Measurements from ENCODE around the gene HOXB2.

Gene HOXB2

GRCh38 chr17:48545022-48545375 is at the start of gene HOXB2:
TSS of gene HOXB2 (minus strand) at chr17:48545109. CDS start at chr17:48544911, 198 bp downstream.
- DNase-seq = no peak

DNA sequence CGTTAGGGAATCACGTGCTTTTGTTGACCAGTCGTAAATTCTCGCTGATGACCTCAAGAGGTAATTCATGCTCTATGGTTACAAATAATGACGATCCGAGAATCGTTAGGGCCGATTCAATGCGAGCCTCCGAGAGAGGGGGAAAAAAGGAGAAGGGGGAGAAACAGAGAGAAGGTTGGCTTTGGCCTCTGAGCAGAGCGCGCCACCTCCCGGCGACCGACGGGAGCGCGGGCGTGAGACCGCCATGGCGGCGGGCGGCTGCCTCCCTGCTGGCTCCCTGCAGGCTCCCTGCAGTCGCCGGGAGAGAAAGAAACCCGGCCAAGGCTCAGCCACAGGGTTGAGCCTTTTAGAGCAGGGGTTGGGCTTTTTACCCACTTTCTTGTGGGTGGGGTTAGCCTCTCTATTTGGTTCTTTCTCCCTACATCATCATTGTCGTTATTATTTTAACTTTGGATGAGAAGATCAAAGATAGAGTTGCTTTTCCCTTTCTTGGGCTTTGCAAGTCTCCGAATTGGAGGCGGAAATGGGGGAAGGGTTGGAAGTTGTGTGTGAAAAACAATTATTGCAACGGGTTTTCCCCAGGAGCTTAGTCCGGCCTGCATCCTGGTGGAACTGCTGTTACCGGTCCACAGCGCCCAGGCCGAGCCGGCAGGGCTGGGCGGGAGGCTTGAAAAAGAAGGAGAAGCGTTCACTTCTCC is 49.1 kb upstream of the HOXB2 start:
- peak; percentile 74 for DNase-seq

DNA sequence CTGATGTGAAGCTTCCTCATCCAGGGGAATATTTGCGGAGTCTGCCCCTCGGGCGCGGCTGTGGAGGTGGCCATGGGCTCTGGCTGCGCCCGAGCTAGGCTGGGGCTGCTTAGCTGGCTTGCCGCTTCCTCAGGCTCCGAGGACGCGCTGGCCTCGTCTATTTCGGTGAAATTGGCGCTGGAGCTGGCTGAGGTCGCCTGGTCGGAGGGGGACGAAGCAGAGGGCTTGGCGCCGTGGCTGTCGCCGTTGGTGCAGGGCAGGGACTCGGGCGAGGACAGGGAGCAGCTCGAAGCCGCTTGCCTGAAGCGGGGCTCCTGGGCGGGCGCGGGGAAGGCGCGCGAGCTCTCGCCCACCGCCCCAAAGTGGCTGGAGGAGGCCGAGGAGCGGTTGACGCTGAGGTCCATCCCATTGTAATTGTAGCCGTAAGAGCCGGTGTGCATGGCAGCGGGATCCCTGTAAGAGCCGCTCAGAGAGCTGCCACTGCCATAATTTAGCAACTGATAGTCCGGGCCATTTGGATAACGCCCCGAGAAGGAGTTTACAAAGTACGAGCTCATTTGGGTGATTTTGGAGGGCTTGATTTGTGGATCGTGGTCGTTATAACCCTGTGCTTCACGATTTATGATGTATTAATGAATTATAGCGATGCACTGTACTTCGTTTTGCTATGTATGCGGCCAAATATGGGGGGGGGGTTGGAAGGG is 48.4 kb upstream of the HOXB2 start, which contains the start of gene HOXB5:
Gene HOXB5 (minus strand): TSS at position 654 of the 704 bp plus-strand sequence. CDS start 97 bp downstream, at position 557.
- DNase-seq = no peak

DNA sequence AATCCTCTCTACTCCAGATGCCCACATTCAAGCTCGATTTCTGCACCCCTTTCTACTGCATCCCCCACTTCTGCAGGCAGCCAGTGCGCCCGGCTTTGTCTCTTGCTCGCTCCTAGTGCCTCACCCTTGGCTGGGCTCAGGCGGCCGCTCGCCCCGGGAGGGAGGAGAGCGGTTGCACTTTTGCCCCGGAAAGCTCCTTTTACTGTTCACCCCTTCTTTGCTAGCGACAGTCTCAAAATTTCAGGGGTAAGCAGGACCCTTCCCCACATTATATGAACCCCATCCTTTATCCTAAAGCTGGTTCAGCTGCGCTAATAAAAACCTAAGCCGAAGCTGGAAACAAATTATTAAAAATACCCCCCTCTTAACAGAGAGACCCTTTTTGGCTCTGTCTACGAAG is 47.7 kb upstream of the HOXB2 start:
- no peak for DNase-seq

GRCh38 chr17:48592057-48592514 is 47.2 kb upstream of the HOXB2 start:
- DNase-seq = no peak

DNA sequence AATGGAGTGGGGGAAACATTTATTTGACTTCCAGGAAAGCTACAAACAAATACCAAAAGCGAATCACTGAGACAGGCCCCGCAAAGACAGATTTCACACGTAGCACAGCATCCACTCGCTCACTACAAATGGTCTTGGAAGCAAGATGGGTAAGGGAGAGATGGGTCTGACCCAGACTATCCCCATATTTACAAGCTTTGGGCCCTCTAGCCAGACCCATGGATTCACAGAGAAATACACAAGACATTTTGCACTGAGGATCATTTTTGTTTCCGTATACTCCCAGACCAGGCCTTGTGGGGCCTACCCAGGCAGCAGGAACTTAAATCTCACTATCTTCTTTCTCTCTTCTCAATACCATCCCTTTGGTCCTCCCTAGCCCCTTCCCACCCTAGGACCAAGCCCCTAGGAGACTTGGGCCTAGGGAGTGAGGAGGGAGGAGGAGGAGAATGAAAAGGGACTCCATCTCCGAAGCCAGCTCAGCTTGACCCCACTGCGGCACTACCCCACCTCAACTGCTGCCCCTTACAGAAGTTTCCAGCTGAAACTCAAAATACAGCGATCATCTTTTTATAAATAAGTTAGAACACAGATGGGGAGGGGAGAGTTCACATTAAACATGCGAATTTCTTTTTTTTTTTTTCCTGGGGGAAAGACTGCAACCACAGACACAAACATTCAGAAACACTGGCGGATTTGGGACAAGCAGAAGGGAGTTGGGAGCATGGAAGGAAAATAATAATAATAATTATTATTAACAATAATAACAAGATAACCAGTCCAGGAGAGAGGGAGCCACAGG is 46.5 kb upstream of the HOXB2 start:
- no peak for DNase-seq

DNA sequence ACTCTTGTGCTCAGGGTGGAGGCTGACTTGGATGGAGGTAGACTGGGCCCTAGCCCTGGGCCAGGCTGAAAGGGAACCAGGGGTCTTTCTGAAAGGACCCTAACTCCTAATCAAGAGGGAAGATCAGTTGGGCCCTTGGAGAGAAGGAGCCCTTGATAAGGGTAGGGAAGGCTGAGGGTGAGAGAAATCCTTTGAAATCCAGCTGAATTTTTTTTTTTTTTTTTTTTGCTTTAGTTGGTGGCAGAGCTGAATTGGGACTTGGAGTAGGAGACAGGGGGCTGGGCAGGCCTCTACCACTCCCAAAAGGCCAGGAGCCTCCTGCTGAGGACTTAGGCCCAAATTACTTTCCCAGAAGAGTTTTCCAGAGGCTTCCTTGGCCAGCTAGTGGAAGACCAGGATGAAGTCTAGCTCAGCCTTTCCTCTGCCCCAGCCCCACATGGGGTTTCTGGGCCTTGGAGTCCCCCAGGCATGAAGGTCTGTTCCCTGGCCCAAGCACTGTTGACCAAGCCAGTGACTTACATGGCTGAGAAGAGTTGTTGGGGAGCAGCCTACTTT is 45.8 kb upstream of the HOXB2 start:
- DNase-seq = no peak

DNA sequence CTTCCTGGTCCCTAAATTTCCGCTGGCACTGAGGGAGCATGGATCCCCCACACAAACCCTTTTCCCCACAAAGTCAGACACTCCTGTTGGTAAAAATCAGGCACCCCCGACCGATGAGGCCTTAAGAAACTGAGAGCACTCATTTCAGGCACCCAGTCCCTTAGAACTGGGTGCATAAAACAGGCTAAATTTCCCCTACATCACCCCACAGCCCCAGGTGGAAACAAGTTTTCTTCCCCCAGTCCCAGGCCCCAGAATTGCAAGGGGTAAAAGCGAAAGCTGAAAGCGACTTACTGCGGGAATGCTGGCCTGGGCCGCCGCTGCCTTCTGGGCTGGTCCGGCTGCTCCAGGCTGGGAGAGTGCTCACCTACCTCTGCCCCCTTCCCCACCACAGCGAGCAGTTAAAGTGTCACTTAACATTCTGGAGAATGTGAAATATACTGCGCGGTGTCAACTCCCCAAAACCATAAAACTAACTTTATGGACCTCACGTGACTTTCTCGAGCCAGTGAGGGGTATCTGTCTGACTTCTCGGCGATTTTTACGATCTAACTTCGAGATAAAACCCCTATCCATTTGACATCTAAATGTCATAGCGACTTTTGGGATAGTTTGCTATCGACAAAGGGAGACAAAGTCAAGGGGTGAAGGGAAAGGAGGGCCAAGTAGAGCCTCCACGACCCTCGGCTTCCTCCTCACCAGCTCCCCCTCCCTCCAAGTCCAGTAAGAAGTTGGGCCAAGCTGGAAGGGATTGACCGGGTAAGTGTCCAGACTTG is 45.1 kb upstream of the HOXB2 start, which contains the start of gene HOXB3:
Gene HOXB3 (minus strand): TSS at position 411 of the 776 bp plus-strand sequence. CDS start 37,767 bp downstream, outside the sequence.
- DNase-seq = no peak

DNA sequence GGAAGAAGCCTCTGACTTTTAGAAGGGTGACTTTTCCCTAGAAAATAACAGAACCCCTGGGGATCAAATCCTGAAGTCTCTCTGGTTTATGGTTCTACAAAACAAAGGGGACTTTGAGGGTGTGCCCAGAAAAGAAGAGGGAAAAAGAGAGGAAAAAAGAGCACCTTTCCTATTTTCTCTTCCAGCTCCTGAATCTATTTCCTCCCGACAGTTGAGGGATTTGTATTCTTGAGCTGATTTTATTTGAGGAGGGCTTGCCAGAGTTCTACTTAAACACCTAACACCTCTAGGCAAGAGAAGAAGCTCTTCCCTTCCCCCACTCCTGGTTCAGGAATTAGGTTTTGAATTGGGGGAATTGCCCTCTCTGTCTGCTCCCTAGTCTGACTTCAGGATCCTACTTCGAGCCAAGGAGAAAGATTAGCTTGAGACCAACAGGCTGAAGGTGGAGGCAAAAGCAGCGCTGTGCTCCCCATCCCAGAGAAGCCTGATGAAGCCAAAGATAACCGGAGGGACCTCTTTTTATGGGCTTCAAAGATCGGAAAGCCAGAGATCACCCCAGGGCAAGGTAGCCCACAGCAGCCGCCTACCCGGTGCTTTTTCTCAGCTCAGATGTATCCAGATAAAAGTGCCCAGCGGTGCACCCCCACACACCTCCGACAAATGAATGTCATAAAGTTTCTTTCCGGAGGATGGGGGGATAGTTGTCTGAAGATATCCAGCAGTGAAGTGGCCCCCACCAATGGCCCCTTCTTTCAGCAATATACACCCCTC is 44.3 kb upstream of the HOXB2 start:
- no peak for DNase-seq

GRCh38 chr17:48588528-48588927 is 43.6 kb upstream of the HOXB2 start:
- DNase-seq = no peak

DNA sequence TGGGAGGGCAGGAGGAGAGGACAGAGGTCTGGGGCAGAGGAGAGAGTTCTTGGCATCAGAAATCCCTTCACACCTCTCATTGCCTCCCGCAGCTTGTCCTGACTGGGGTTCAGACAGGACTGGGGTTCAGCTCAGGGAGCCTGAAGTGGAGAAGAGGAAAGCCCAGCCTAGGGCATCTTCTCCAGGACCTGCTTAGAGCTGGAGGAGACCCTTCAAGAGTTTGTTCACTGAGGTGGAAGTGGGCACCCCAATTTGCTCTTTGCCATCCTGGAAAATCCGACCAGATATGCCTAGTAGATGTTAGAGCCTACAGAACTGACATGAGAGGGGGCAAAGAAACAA is 43.1 kb upstream of the HOXB2 start:
- no peak for DNase-seq

DNA sequence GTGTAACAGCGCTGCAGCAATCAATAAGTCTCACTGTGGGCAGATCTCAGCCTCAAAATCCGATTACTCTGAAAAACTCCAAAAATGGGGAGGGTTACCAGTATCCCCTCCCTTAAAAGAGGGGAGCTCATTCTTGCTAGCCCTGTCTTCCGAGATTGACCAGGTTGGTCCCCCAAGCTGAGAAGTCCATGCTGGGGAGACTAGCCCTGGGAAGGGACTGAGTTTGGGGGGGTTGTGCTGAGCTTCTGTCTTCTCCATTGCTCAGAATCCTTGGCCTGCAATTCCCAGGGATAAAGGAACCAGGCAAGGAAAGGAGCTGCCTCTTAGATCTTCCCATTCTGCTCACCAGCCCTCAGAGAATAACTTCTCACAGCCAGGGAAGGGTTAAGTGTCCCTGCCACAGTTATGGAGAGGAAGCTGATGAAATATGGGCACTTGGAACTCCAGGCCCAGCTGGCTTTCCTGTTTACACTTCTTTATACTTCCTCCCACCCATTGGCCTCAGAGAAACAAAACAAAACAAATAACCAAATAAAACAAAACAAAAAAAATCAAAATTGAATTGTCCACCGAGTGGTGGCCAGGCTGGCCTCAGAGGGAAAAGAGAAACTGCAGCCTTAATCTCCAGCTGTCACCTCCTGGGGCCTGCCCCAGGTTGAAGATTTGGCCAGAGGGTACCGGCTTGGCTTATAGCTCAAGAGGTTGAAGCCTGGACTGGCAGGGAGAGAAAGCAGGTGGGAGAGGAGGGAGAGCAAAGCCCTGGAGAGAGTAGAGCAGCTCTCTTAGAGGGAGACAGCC is 42.6 kb upstream of the HOXB2 start:
- no peak for DNase-seq

DNA sequence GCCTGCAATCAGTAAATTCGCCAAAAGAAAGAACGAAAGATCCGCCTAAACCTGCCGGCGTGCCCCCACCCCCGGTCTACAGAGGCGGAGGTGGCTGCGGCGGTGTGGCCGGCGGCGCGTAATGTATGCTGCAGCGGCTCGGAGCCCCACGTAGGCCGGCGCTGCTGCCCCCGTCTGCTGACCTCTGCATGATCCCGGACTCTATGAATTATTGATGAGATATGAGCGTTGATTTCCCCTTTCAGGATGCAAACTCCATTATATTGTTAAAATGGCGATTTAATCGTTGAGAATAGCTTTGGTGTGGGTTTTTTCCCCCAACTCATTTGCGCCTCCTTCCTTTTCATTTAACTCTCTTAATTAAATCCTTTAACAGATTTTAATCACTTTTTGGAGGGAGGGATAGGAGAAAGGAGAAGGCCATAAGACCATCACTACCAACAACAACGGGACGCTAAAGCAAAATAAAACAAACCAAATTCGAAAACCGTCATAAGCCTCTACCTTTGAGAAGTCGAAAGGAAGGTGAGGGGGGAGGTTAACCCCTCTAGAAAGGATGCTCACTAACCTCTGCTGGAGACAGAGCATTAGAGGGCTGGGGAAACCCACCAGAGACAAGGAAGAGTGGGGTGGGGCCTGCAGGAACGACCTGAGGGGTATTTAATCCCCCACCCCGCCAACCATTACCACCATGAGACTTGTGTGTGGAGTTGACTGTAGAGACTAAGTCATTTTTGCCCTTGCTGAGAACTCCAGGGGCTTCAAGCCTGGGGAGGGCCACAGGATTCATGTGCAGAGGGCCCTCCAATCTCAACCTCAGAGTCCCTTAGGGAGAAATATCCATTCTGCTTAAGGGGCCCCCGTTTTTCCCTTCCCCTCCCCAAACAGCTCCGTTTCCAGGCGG is 41.7 kb upstream of the HOXB2 start:
- no peak for DNase-seq

DNA sequence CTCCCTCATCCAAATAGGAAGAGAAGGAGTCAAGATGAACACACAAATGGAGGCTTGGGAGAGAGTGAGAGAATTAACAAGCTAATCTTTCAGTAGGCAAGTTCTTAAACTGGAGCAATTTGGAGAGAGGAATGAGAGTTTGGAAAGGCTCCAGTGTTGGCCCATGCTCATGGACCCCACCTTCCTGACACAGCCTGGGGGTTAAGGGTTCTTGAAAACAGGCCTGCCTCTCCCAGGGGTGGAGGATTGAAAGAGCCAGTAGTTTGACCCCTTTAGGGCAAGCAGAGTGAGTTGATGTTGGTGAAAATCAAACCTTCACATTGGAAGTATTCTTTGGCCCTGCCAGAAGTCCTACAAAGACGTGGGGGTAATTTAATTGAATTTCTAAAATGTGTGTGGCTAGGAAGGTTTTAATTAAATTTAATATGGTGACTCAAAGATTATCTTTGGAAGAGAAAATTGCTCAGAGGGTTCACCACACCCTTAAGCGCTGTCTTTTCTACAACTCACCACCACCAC is 39.4 kb upstream of the HOXB2 start:
- no peak for DNase-seq

DNA sequence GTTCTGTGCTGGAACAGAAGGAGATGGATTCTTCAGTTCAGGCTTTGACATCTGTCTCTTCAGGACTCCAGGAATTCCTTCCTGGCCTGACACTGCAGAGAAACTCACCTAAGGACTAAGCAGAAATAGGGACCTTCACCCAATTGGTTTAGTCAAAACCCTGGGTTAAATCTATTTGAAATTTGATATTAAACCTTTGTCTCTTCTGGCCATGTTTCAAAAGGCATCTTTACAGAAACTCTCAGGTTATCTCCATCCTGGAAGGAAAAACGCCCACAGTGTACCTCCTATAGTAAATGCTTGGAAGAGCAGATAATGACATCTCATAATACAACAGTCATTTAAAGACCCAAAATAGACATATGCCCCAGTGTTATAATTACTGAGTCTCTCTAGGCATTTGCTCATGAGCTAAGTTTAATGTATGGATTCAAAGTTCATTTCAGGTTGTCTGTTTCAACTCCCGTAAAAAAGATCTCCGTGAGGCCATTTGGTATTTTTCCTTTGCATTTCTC is 38.9 kb upstream of the HOXB2 start:
- no peak for DNase-seq

GRCh38 chr17:48582750-48583069 is 37.8 kb upstream of the HOXB2 start:
- no peak for DNase-seq

DNA sequence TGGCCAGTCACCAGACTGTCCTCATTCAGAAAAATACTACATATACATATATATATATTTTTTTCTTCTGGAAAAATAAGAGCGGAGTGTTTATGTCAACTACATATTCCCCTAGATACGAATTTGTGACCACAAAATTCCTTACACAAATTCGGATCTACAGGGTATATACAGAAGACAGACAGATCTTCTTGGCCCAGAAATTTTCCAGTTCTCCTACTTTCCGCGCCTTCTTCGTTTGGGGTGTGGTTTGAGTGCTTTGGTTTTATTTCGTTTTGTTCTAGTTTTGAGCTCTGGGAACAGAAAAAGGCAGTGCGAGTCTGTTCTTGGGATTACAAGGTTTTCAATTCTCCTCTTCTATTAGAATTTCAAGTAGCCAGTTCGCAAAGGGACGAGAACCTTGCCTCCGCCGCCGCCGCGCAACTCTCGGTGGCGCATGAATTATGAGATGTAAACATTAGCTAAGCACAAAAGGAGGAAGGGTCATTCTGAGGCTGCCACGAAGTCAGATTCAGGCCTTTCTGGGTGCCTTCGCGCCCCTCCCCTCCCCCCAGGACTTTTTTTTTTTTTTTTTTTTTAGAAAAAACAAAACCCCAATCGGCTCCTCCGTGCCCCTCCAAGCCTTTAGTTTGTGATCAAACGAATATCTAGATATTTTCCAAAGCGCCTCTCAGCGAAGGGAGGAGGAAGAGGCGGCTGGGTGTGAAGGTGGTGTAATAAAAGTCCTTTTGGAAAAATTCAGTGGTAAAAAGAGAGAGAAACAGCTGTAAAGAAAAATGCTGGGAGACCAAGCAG is 35.0 kb upstream of the HOXB2 start:
- no peak for DNase-seq

DNA sequence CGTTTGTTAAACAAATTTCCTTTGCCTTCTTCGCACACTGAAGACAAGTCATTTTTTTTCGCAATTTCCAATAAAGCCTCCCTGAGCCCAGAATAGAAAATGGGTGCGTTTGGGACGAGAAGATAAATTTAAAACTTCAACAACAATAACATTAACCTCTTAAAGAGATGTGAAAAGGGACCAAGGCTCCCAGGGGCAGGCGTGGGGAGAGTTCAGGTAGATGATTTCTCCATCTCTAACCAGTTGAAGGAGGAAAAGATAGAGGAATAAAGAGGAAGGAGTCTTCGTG is 34.5 kb upstream of the HOXB2 start:
- no peak for DNase-seq

All from EL (cell line).